Neural progenitor cell (in vitro differentiated cells): Measurements from ENCODE around the gene TRIP4. TPM values are rescaled to one million over a fixed set of nuclear protein-coding genes. Genes with fewer than 3 reads are reported as not detected.

Experiments
- DNase-seq: peaks from one replicate; pipeline ENCODE4 v3.0.0-alpha.2; 2016; ENCODE audit warnings: low spot score
- H2AFZ ChIP-seq: fragments of 200-600 bp; sonication (generic); replicated peaks from 2 replicates; pipeline ENCODE4 v1.6.1; 2016; ENCODE audit warnings: antibody characterized with exemption
- H3F3A ChIP-seq: fragments of 200-600 bp; sonication (generic); 2 replicates; pipeline ENCODE4 v1.6.1; 2016; ENCODE audit warnings: antibody characterized with exemption, low read depth
- H3K27ac ChIP-seq: fragments of 200-600 bp; sonication (generic); 2 replicates; pipeline ENCODE4 v1.5.1; 2016; ENCODE audit warnings: mild to moderate bottlenecking
- H3K27me3 ChIP-seq: fragments of 200-600 bp; sonication (generic); 2 replicates; pipeline ENCODE4 v1.6.1; 2016; ENCODE audit warnings: mild to moderate bottlenecking, moderate library complexity
- H3K36me3 ChIP-seq: fragments of 200-600 bp; sonication (generic); 2 replicates; pipeline ENCODE4 v1.5.1; 2016
- H3K4me1 ChIP-seq: fragments of 200-600 bp; sonication (generic); 2 replicates; pipeline ENCODE4 v1.6.1; 2016; ENCODE audit warnings: mixed run types
- H3K4me2 ChIP-seq: fragments of 200-600 bp; sonication (generic); 2 replicates; pipeline ENCODE4 v1.6.1; 2016
- H3K4me3 ChIP-seq: fragments of 200-600 bp; sonication (generic); 2 replicates; pipeline ENCODE4 v1.5.1; 2016
- H3K79me2 ChIP-seq: fragments of 200-600 bp; sonication (generic); 2 replicates; pipeline ENCODE4 v1.6.1; 2016; ENCODE audit warnings: low read depth
- H3K9ac ChIP-seq: fragments of 200-600 bp; sonication (generic); 2 replicates; pipeline ENCODE4 v1.6.1; 2016
- H3K9me3 ChIP-seq: fragments of 200-600 bp; sonication (generic); 2 replicates; pipeline ENCODE4 v1.5.1; 2016; ENCODE audit warnings: low read depth
- H4K20me1 ChIP-seq: fragments of 200-600 bp; sonication (generic); 2 replicates; pipeline ENCODE4 v1.6.1; 2016; ENCODE audit warnings: low read depth
- H3K27ac Mint-ChIP-seq: 3 replicates; pipeline ENCODE4 v1.8.0; 2021; ENCODE audit warnings: mixed read lengths
- H3K27me3 Mint-ChIP-seq: 2 replicates; pipeline ENCODE4 v1.8.0; 2022; ENCODE audit warnings: low read depth, mild to moderate bottlenecking, inconsistent platforms, moderate library complexity, mixed read lengths; ENCODE audit not compliant: insufficient read depth
- H3K36me3 Mint-ChIP-seq: 3 replicates; pipeline ENCODE4 v1.8.0; 2021; ENCODE audit warnings: mixed read lengths
- H3K4me1 Mint-ChIP-seq: 3 replicates; pipeline ENCODE4 v1.8.0; 2021; ENCODE audit warnings: mixed read lengths
- H3K4me3 Mint-ChIP-seq: 3 replicates; pipeline ENCODE4 v1.8.0; 2021; ENCODE audit warnings: mild to moderate bottlenecking, moderate library complexity, mixed read lengths
- H3K9me3 Mint-ChIP-seq: 3 replicates; pipeline ENCODE4 v1.8.0; 2020; ENCODE audit warnings: mixed read lengths
- EZH2 ChIP-seq: fragments of 200-600 bp; sonication (generic); IDR thresholded peaks from 2 replicates; pipeline ENCODE4 v1.6.1; 2017; ENCODE audit warnings: antibody characterized with exemption, mild to moderate bottlenecking, moderate library complexity
- EZH2phosphoT487 ChIP-seq: fragments of 200-600 bp; sonication (generic); IDR thresholded peaks from 2 replicates; pipeline ENCODE4 v1.6.1; 2017; ENCODE audit warnings: antibody characterized with exemption
- small RNA-seq: library from RNA; depleted of rRNA; stranded (forward); fragments of <200 nt; gene quantifications from one replicate; pipeline ENCODE3, GENCODE V24; 2015
- total RNA-seq: library from RNA; depleted of rRNA; stranded (reverse); fragments of >200 nt; gene quantifications from 2 replicates; pipeline ENCODE4 v1.2.3, GENCODE V29; 2015; ENCODE audit warnings: low replicate concordance
- TF ChIP-seq, protein P1 (sequence below): fragments of 200-600 bp; sonication (generic); IDR thresholded peaks from 2 replicates; pipeline ENCODE4 v1.5.1; 2017; ENCODE audit warnings: antibody characterized with exemption, mild to moderate bottlenecking

TRIP4 gene
- total RNA-seq, 1 donor from 2014 or later: 17.3 TPM

DNA sequence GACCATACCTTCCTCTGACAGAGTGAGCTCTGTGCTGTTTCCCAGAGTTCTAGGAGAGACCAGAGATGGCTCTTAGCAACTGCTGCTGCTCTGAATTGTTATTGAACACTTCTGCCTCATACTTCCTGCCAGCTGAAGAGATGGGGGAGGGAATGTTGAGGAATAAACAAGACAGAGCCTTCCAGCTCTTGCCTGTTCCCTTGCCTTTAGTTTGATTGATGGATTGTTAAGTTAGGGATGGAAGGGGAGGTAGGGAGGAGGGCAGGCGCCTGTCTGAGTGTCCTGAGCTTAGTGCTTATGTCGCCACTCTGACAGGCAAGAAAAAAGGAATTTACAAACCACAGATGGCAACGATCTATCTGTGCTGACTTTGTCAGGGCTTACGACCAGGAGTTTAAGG, 115.6 kb downstream of the TRIP4 start:
- Histone ChIP-seq H4K20me1 (peaks cover 94% of the 10 kb centered on the region), H3K36me3 (no peaks in the 10 kb centered on the region), H3K79me2 (peaks cover 79% of the 10 kb centered on the region), H3K4me3 (no peak overlapping the region), H3K27ac (no peak overlapping the region), H3K4me2 (no peak overlapping the region), H3F3A (no peaks in the 10 kb centered on the region), H3K4me1 (no peaks in the 10 kb centered on the region), H3K9me3 (no peaks in the 10 kb centered on the region), H3K27me3 (no peaks in the 10 kb centered on the region), H3K9ac (no peak overlapping the region), H2AFZ (no peak overlapping the region)
- TF ChIP-seq EZH2phosphoT487 (no peak), EZH2 (no peak)
- TF ChIP-seq, protein P1, sequence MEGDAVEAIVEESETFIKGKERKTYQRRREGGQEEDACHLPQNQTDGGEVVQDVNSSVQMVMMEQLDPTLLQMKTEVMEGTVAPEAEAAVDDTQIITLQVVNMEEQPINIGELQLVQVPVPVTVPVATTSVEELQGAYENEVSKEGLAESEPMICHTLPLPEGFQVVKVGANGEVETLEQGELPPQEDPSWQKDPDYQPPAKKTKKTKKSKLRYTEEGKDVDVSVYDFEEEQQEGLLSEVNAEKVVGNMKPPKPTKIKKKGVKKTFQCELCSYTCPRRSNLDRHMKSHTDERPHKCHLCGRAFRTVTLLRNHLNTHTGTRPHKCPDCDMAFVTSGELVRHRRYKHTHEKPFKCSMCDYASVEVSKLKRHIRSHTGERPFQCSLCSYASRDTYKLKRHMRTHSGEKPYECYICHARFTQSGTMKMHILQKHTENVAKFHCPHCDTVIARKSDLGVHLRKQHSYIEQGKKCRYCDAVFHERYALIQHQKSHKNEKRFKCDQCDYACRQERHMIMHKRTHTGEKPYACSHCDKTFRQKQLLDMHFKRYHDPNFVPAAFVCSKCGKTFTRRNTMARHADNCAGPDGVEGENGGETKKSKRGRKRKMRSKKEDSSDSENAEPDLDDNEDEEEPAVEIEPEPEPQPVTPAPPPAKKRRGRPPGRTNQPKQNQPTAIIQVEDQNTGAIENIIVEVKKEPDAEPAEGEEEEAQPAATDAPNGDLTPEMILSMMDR: no peak
- no peak for DNase-seq
- Mint-ChIP-seq H3K4me1 (peaks cover 57% of the 10 kb centered on the region), H3K27ac (no peak overlapping the region), H3K36me3 (peaks cover 9% of the 10 kb centered on the region), H3K4me3 (no peak overlapping the region), H3K27me3 (peaks cover 2% of the 10 kb centered on the region), H3K9me3 (no peaks in the 10 kb centered on the region)

DNA sequence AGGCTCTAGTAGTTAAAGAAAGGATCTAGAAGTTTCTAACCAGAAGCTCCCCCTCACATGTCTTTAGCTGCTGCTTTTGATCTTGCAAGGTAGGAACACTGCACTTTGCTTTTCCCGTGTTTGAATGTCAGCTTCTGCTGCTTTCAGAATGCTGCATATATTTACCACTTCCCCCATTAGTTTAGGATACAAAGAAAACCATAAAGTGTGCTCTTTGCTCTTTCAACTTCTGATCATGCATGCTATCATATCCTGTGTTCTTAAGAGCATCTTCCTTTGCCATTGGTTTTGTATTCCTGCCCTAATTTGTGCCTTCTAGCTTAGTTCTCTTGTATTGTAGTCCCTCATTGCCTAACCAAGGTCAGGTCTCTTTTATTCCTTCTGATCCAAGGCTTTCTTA, 116.0 kb downstream of the TRIP4 start:
- Mint-ChIP-seq H3K4me3 (no peak overlapping the region), H3K4me1 (peaks cover 58% of the 10 kb centered on the region), H3K36me3 (peaks cover 9% of the 10 kb centered on the region), H3K9me3 (no peaks in the 10 kb centered on the region), H3K27me3 (peaks cover 2% of the 10 kb centered on the region), H3K27ac (no peak overlapping the region)
- Histone ChIP-seq H2AFZ (no peak overlapping the region), H3K4me3 (no peak overlapping the region), H3K36me3 (no peaks in the 10 kb centered on the region), H3K9ac (no peak overlapping the region), H4K20me1 (peaks cover 94% of the 10 kb centered on the region), H3K27me3 (no peaks in the 10 kb centered on the region), H3K9me3 (no peaks in the 10 kb centered on the region), H3K4me2 (no peak overlapping the region), H3F3A (no peaks in the 10 kb centered on the region), H3K27ac (no peak overlapping the region), H3K4me1 (no peaks in the 10 kb centered on the region), H3K79me2 (peaks cover 78% of the 10 kb centered on the region)
- no peak for DNase-seq
- TF ChIP-seq EZH2phosphoT487: no peak
- TF ChIP-seq, protein P1: no peak
- no peak for TF ChIP-seq EZH2

Small RNA genes within 50 kb of the gene (small RNA-seq; reads per million reads assigned to genes)
- gene RF00019 (not detected), gene RF00554 (not detected)

Other genes starting within 250 kb of the TRIP4 start
- gene SNX22, start 236.1 kb upstream of the TRIP4 start, total RNA-seq: 4.0 and 6.4 TPM in 2 replicates
- 109 and 137 TPM in 2 replicates for gene PPIB, start 224.8 kb upstream of the TRIP4 start, total RNA-seq
- 20.5 and 23.0 TPM in 2 replicates for gene CSNK1G1, start 31.7 kb upstream of the TRIP4 start, total RNA-seq
- gene PCLAF, start 6.4 kb upstream of the TRIP4 start, total RNA-seq: 119 and 220 TPM in 2 replicates
- 21.5 and 31.1 TPM in 2 replicates for gene ZNF609, start 72.7 kb downstream of the TRIP4 start, total RNA-seq